Epithelial cell of esophagus (primary cell): Measurements from ENCODE around the gene FAM20C.

ENCODE experiments used
- DNase-seq: peaks from one replicate; pipeline ENCODE4 v3.0.0; 2010; ENCODE audit warnings: low read depth
- H3K4me3 ChIP-seq: 2 replicates; pipeline ENCODE4 v1.5.1; 2011; ENCODE audit warnings: mild to moderate bottlenecking, low read length, control low read depth
- CTCF ChIP-seq: IDR thresholded peaks from 2 replicates; pipeline ENCODE4 v1.5.1; 2011; ENCODE audit warnings: low read depth, mild to moderate bottlenecking, low read length, control low read depth, inconsistent platforms; ENCODE audit not compliant: insufficient read depth; ENCODE audit errors: missing control alignments

FAM20C gene

GRCh38 chr7:297611-298374 is 105.4 kb downstream of the FAM20C start:
- no peak for DNase-seq
- no peak for TF ChIP-seq CTCF
- H3K4me3 ChIP-seq: no peak overlapping the region

GRCh38 chr7:298375-298702 is 106.0 kb downstream of the FAM20C start:
- TF ChIP-seq CTCF: no peak
- DNase-seq: no peak
- no peak overlapping the region for H3K4me3 ChIP-seq

GRCh38 chr7:298743-299142 is 106.4 kb downstream of the FAM20C start:
- no peak for TF ChIP-seq CTCF
- H3K4me3 ChIP-seq: no peak overlapping the region
- no peak for DNase-seq

- DNase-seq: no peak
- no peak overlapping the region for H3K4me3 ChIP-seq
- TF ChIP-seq CTCF: no peak
These were observed 106.8 kb downstream of the FAM20C start for GRCh38 chr7:299169-299568.

- no peak for TF ChIP-seq CTCF
- no peak overlapping the region for H3K4me3 ChIP-seq
- no peak for DNase-seq
These were observed 107.3 kb downstream of the FAM20C start for GRCh38 chr7:299628-300027.

- DNase-seq: no peak
- TF ChIP-seq CTCF: no peak
- no peak overlapping the region for H3K4me3 ChIP-seq
These were observed 107.7 kb downstream of the FAM20C start for GRCh38 chr7:300048-300447.
